GM23338 (cell line): ENCODE measurements around the gene TMEM11.

Experiments
- CREB1 ChIP-seq: fragments of 250-450 bp; sonication (Bioruptor Pico); IDR thresholded peaks from 2 replicates; pipeline ENCODE4 v1.5.0; 2020; ENCODE audit warnings: low read depth, mild to moderate bottlenecking, moderate library complexity
- EZH2 ChIP-seq: fragments of 200-600 bp; sonication (generic); IDR thresholded peaks from one replicate; pipeline ENCODE4 v1.8.0; 2017; ENCODE audit warnings: antibody characterized with exemption, mild to moderate bottlenecking, low read depth; ENCODE audit not compliant: unreplicated experiment
- EZH2phosphoT487 ChIP-seq: fragments of 200-600 bp; sonication (generic); IDR thresholded peaks from one replicate; pipeline ENCODE4 v1.8.1; 2018; ENCODE audit warnings: antibody characterized with exemption; ENCODE audit not compliant: unreplicated experiment
- TF ChIP-seq, protein P1 (sequence below), 2 experiments: fragments of 200-600 bp in 1 of 2; sonication (generic) in 1 of 2; conservative IDR thresholded peaks; 2 replicates each; pipeline versions ENCODE4 v1.5.1 to v1.6.1; 2016 to 2017; ENCODE audit warnings: antibody characterized with exemption in 2 of 2, low read depth in 2 of 2, mild to moderate bottlenecking in 2 of 2, moderate library complexity in 1 of 2
- TF ChIP-seq, protein P2 (sequence below): IDR thresholded peaks from 2 replicates; pipeline ENCODE4 v1.6.1; 2016; ENCODE audit warnings: antibody characterized with exemption

DNA sequence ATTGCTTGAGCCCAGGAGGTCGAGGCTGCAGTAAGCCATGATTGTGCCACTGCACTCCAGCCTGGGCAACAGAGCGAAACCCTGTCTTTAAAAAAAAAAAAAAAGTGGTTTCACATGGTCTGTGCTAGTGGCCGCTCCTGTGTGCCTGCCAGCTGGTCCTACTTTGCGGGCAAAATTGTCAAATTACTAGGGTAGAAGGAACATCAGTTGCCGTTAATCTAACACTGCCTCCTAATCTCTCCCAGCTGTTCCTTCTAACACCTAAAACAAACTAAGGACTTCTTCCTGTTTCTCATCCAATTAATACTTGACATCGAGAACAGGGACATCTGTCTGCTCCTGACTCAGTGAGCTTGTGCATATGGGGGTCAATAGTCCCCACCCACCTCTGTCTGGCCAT lies 23.9 kb downstream of the TMEM11 start:
- TF ChIP-seq, protein P1, sequence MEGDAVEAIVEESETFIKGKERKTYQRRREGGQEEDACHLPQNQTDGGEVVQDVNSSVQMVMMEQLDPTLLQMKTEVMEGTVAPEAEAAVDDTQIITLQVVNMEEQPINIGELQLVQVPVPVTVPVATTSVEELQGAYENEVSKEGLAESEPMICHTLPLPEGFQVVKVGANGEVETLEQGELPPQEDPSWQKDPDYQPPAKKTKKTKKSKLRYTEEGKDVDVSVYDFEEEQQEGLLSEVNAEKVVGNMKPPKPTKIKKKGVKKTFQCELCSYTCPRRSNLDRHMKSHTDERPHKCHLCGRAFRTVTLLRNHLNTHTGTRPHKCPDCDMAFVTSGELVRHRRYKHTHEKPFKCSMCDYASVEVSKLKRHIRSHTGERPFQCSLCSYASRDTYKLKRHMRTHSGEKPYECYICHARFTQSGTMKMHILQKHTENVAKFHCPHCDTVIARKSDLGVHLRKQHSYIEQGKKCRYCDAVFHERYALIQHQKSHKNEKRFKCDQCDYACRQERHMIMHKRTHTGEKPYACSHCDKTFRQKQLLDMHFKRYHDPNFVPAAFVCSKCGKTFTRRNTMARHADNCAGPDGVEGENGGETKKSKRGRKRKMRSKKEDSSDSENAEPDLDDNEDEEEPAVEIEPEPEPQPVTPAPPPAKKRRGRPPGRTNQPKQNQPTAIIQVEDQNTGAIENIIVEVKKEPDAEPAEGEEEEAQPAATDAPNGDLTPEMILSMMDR (conservative IDR thresholded peaks at IDR 0.05; ENCODE audit: low read depth in 2 of 2), result no peak
- TF ChIP-seq EZH2phosphoT487, result no peak
- no peak for TF ChIP-seq EZH2
- TF ChIP-seq, protein P2, sequence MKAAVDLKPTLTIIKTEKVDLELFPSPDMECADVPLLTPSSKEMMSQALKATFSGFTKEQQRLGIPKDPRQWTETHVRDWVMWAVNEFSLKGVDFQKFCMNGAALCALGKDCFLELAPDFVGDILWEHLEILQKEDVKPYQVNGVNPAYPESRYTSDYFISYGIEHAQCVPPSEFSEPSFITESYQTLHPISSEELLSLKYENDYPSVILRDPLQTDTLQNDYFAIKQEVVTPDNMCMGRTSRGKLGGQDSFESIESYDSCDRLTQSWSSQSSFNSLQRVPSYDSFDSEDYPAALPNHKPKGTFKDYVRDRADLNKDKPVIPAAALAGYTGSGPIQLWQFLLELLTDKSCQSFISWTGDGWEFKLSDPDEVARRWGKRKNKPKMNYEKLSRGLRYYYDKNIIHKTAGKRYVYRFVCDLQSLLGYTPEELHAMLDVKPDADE, result no peak
- TF ChIP-seq CREB1 (CRISPR knock-in tag), result no peak
